GM18909 (cell line): Measurements from ENCODE around the gene PMM2.
"Not testable (repeated sequence)": the region's sequence is repeated elsewhere in the genome, so short reads cannot be mapped to it uniquely, and the experiment has no call there.

Source experiments
- ATAC-seq: cut with Tn5 transposase; IDR thresholded peaks from one replicate; pipeline ENCODE4 v1.9.1; 2021; ENCODE audit warnings: mild to moderate bottlenecking; ENCODE audit not compliant: unreplicated experiment, poor library complexity

The PMM2 gene

GRCh38 chr16:8863594-8864424, 66.2 kb downstream of the PMM2 start:
- no peak for ATAC-seq

GRCh38 chr16:8864480-8865110, 67.0 kb downstream of the PMM2 start:
- ATAC-seq: no peak

- no peak for ATAC-seq
Observed at GRCh38 chr16:8865145-8865882, 67.7 kb downstream of the PMM2 start.

- ATAC-seq: no peak
Observed at GRCh38 chr16:8866118-8866883, 68.7 kb downstream of the PMM2 start.

GRCh38 chr16:8866884-8867215, 69.2 kb downstream of the PMM2 start:
- no peak for ATAC-seq

- ATAC-seq: no peak
Observed at GRCh38 chr16:8867216-8867931, 69.7 kb downstream of the PMM2 start.

- no peak for ATAC-seq
Observed at GRCh38 chr16:8867932-8868415, 70.3 kb downstream of the PMM2 start.

- ATAC-seq: peak; percentile 72
Observed at GRCh38 chr16:8868416-8869211, 71.0 kb downstream of the PMM2 start, which contains the start of gene CARHSP1. Gene CARHSP1, minus strand, starts transcription at chr16:8869006. Its CDS starts 9,678 bp downstream, at chr16:8859328.

GRCh38 chr16:8869212-8869987, 71.8 kb downstream of the PMM2 start:
- no peak for ATAC-seq

GRCh38 chr16:8869988-8870241, 72.3 kb downstream of the PMM2 start:
- ATAC-seq: not testable (repeated sequence)

- no peak for ATAC-seq
Observed at GRCh38 chr16:8872071-8872470, 74.4 kb downstream of the PMM2 start.

- no peak for ATAC-seq
Observed at GRCh38 chr16:8872967-8873865, 75.6 kb downstream of the PMM2 start.

- ATAC-seq: not testable (repeated sequence)
Observed at GRCh38 chr16:8873866-8874195, 76.2 kb downstream of the PMM2 start.

GRCh38 chr16:8874388-8874787, 76.7 kb downstream of the PMM2 start:
- ATAC-seq: no peak

- not testable (repeated sequence) for ATAC-seq
Observed at GRCh38 chr16:8875317-8875716, 77.7 kb downstream of the PMM2 start.

GRCh38 chr16:8877894-8878522, 80.4 kb downstream of the PMM2 start:
- no peak for ATAC-seq

- ATAC-seq: no peak
Observed at GRCh38 chr16:8878523-8878911, 80.9 kb downstream of the PMM2 start.
